ENCODE measurements around the gene PDE5A. TPM values are rescaled to one million over a fixed set of nuclear protein-coding genes. Genes with fewer than 3 reads are reported as not detected.

Gene PDE5A
- total RNA-seq, 4 donors from 2014 or later = 15.7 to 36.7 (median 28.3) TPM

GRCh38 chr4:119550857-119551532, 77.6 kb downstream of the PDE5A start:
- peak overlapping the region in 2 of 4 donors; percentile 33 to 53 for H3K27ac ChIP-seq
- H3K9me3 ChIP-seq = no peaks in the 10 kb centered on the region
- H3K4me1 ChIP-seq = peaks cover 0 to 12% (median 3%) of the 10 kb centered on the region in 4 donors
- H3K36me3 ChIP-seq = peaks cover 0 to 2% (median 0%) of the 10 kb centered on the region in 3 donors
- no peak for DNase-seq (ENCODE audit: low spot score in 2 of 2)
- no peak overlapping the region for H3K4me3 ChIP-seq
- no peak for TF ChIP-seq CTCF (IDR thresholded peaks at IDR 0.05)
- TF ChIP-seq EP300 (IDR thresholded peaks at IDR 0.05) = no peak
- no peak for TF ChIP-seq POLR2A (IDR thresholded peaks at IDR 0.05)
- WGBS, 2 donors = 47 to 53% methylated on average over 2 of the region's 2 CpGs
- H3K27me3 ChIP-seq = no peaks in the 10 kb centered on the region

- DNase-seq (ENCODE audit: low spot score in 2 of 2) = no peak
- WGBS, 2 donors = 68 to 77% methylated on average over 3 of the region's 3 CpGs
- H3K27ac ChIP-seq = peak overlapping the region in 1 of 4 donors; percentile 53
- H3K27me3 ChIP-seq = no peaks in the 10 kb centered on the region
- H3K4me3 ChIP-seq = no peak overlapping the region
- no peaks in the 10 kb centered on the region for H3K36me3 ChIP-seq
- no peak for TF ChIP-seq EP300 (IDR thresholded peaks at IDR 0.05)
- no peak for TF ChIP-seq CTCF (IDR thresholded peaks at IDR 0.05)
- TF ChIP-seq POLR2A (IDR thresholded peaks at IDR 0.05) = no peak
- peaks cover 0 to 12% (median 3%) of the 10 kb centered on the region in 4 donors for H3K4me1 ChIP-seq
- no peaks in the 10 kb centered on the region for H3K9me3 ChIP-seq
Observed at GRCh38 chr4:119549639-119550038, 79.0 kb downstream of the PDE5A start.

- Histone ChIP-seq H3K4me3 (no peak overlapping the region), H3K9me3 (no peaks in the 10 kb centered on the region), H3K36me3 (peaks cover 0 to 17% (median 0%) of the 10 kb centered on the region in 3 donors), H3K27me3 (no peaks in the 10 kb centered on the region), H3K4me1 (peaks cover 0 to 7% (median 2%) of the 10 kb centered on the region in 4 donors), H3K27ac (no peak overlapping the region)
- WGBS, 2 donors = 45% methylated on average over 4 of the region's 4 CpGs
- DNase-seq (ENCODE audit: low spot score in 2 of 2) = no peak
- no peak for TF ChIP-seq CTCF (IDR thresholded peaks at IDR 0.05)
- no peak for TF ChIP-seq EP300 (IDR thresholded peaks at IDR 0.05)
- no peak for TF ChIP-seq POLR2A (IDR thresholded peaks at IDR 0.05)
Observed at GRCh38 chr4:119543779-119544178, 84.8 kb downstream of the PDE5A start.

GRCh38 chr4:119543187-119543586, 85.4 kb downstream of the PDE5A start:
- Histone ChIP-seq H3K9me3 (no peaks in the 10 kb centered on the region), H3K4me3 (no peak overlapping the region), H3K36me3 (peaks cover 0 to 23% (median 0%) of the 10 kb centered on the region in 3 donors), H3K4me1 (peaks cover 0 to 7% (median 2%) of the 10 kb centered on the region in 4 donors), H3K27me3 (no peaks in the 10 kb centered on the region), H3K27ac (no peak overlapping the region)
- WGBS, 2 donors = 83% methylated on average over 1 of the region's 1 CpG
- DNase-seq (ENCODE audit: low spot score in 2 of 2) = no peak
- TF ChIP-seq POLR2A (IDR thresholded peaks at IDR 0.05) (no peak), CTCF (IDR thresholded peaks at IDR 0.05) (no peak), EP300 (IDR thresholded peaks at IDR 0.05) (no peak)

- H3K27me3 ChIP-seq = no peaks in the 10 kb centered on the region
- peaks cover 0 to 19% (median 2%) of the 10 kb centered on the region in 4 donors for H3K4me1 ChIP-seq
- peaks cover 0 to 32% (median 0%) of the 10 kb centered on the region in 3 donors for H3K36me3 ChIP-seq
- TF ChIP-seq POLR2A (IDR thresholded peaks at IDR 0.05) (no peak), EP300 (IDR thresholded peaks at IDR 0.05) (no peak), CTCF (IDR thresholded peaks at IDR 0.05) (no peak)
- H3K4me3 ChIP-seq = no peak overlapping the region
- no peaks in the 10 kb centered on the region for H3K9me3 ChIP-seq
- DNase-seq (ENCODE audit: low spot score in 2 of 2) = no peak
- WGBS, 2 donors = 44 to 46% methylated on average over 1 of the region's 1 CpG
- H3K27ac ChIP-seq = no peak overlapping the region
Observed at GRCh38 chr4:119540249-119540648, 88.4 kb downstream of the PDE5A start.

Measured in tibial nerve (tissue), 4 donors.